NCI-H2196 (cell line): ENCODE results near the gene MBNL2.

ENCODE experiments used
- DNase-seq: peaks from one replicate; lab custom pipeline; 2025; ENCODE audit not compliant: unreplicated experiment; lab: John Stamatoyannopoulos, UW

Gene MBNL2, protein sequence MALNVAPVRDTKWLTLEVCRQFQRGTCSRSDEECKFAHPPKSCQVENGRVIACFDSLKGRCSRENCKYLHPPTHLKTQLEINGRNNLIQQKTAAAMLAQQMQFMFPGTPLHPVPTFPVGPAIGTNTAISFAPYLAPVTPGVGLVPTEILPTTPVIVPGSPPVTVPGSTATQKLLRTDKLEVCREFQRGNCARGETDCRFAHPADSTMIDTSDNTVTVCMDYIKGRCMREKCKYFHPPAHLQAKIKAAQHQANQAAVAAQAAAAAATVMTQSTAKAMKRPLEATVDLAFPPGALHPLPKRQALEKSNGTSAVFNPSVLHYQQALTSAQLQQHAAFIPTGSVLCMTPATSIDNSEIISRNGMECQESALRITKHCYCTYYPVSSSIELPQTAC

GRCh38 chr13:97221989-97222700 is at the start of gene MBNL2:
Gene MBNL2, plus strand, starts transcription at chr13:97222333. Its CDS starts 53,903 bp downstream, at chr13:97276236.
- peak; percentile 34 for DNase-seq

DNA sequence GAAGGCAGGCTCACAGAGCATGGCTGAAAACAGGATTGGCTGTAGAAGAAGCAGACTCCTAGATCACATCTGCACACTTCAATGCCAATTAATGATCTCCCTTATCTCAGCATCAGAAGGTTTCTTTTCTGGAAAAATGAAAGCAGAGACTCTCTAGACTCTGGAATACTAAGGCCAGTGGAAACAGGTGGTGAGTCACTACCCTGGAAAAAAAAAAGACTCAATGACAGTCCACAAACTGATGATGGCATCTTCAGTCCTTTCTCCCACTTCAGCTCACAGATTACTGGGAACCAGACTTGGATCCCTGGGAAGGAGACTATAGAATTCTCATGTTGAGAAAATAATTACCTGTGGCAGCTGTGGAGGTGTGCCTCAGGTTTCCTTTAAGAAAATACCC is 47.5 kb upstream of the MBNL2 start:
- DNase-seq, result no peak

DNA sequence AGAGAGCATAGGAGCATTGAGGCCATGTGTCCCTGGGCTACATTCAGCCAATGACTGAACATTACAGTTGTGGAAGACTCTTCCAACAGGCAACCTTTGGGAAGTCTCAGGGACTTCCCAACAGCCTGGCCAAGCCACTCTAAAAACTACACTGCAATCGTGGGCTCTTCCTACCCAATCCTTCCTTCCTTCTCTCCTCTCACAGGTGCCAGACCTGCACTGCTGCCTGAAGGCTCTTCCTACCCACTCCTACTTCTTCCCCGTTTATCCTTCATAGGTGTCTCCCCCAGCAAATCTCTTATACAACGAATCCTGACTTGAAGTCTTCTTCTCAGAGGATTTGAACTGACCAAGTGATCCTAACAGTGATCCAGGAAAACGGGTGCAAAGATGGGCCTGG is 47.1 kb upstream of the MBNL2 start:
- DNase-seq, result no peak

GRCh38 chr13:97179501-97179900 is 42.6 kb upstream of the MBNL2 start:
- DNase-seq, result no peak

DNA sequence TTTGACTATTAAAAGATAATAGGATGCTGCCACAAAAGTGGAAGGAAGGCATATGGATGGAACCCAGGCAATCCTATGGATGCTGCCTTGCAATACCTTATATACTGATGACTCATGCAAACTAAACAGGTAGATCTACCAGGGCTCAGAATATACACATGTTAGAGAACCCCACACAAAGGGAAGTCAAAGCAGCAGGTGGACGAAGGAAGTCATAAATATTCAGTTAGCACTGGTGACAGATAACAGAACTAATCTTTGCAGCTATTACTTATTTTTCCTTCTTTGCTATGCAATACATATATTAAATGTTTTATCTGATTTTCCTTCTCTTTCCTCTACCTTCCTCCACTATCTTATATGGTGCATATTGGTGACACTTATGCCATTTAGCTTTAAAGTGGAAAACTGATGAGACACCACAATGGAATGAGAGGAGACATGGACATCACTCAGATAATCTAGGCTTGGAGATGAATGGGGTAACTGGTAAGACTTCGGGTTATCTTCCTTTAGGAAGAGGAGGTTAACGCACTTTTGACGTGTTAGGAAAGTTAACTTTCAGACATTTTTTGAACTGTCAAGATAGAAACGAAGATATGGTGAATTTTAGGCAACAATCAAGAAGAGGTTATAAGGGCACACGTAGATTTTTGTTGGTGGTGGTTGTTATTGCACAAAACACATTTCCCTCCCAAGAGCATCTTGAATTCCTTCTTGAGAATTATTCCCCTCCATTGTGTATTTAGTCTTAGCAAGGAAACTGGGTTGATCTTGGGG is 39.8 kb upstream of the MBNL2 start:
- DNase-seq, result no peak

DNA sequence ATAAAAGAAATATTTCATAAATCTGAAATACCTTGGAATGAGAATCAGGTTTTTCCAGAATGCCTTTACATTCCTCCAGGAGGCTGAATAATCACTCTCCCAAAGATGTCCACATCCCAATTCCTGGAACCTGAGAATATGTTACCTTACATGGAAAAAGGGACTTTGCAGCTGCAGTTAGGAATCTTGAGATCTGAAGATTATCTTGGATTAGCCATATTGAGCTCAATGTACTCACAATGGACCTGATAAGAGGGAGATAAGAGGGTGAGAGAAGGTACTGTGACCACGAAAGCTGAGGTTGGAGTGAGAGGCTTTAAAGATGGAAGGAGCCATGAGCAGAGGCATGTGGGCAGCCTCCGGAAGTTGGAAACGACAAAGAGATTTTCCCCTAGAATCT is 36.8 kb upstream of the MBNL2 start:
- DNase-seq, result no peak

GRCh38 chr13:97185751-97186150 is 36.4 kb upstream of the MBNL2 start:
- DNase-seq, result no peak

GRCh38 chr13:97188207-97188606 is 33.9 kb upstream of the MBNL2 start:
- no peak for DNase-seq

DNA sequence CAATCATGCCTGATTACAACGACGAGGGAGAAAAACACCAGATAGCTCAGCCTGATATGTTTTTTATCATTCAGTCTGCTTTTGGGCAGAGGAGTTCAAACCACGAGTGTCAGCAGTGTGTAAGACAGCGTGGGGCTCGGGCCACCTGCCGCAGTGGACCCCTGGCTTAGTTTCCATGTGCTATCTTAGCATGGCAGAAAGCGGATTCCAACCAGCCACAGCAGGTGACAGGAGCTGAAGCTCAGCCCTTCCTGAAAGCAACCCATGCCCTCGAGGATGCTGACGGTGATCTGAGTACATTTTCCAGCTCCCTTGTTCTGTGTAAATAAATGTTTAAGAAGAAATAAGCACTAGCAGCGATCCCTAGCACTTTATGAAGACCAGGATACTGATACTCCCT is 32.2 kb upstream of the MBNL2 start:
- no peak for DNase-seq

GRCh38 chr13:97191142-97191541 is 31.0 kb upstream of the MBNL2 start:
- DNase-seq, result no peak

DNA sequence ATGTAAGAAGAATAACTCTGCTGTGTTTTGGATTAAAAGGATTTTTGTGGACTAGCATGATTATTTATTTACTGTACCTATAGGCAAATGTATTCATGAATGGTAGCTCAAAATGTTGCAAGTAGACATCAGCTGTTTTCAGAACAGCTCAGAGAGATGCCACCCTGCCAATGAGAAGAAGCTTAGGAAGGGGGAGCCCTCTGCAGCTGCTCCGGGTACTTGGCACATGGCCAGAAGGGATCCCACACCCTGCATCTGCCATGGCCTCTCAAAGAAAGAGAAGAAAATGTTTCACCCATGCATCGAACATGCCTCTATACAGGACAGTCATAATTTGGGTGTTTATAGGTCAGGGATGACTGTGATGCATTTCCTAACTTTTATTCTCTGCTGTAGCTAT is 30.5 kb upstream of the MBNL2 start:
- DNase-seq, result no peak

GRCh38 chr13:97192166-97192565 is 30.0 kb upstream of the MBNL2 start:
- no peak for DNase-seq

- DNase-seq, result no peak
Measured at GRCh38 chr13:97193577-97193976, 28.6 kb upstream of the MBNL2 start.

GRCh38 chr13:97194479-97194878 is 27.7 kb upstream of the MBNL2 start:
- DNase-seq, result no peak

- no peak for DNase-seq
Measured at GRCh38 chr13:97196340-97196739, 25.8 kb upstream of the MBNL2 start.

- no peak for DNase-seq
Measured at GRCh38 chr13:97198753-97199152, 23.4 kb upstream of the MBNL2 start.

DNA sequence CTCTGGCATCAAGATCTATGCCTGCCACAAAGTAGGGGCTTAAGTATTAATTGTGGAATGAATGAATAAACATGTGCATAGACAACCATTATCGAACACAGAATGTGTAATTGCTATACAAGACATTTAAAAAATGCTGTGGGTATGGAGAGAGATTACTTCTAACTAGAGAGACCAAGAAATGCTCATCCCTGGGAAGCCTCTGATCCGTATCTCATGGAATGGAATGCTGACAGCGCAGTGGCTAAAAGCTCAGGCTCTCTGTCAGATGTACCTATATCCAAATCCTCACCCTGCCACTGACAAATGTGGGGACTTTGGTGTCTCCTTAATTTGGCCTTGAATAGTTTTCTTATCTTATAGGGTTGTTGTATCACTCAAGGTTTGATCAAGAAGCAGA is 22.7 kb upstream of the MBNL2 start:
- DNase-seq, result no peak

GRCh38 chr13:97200081-97200942 is 21.8 kb upstream of the MBNL2 start:
- no peak for DNase-seq

GRCh38 chr13:97202761-97203160 is 19.4 kb upstream of the MBNL2 start:
- DNase-seq, result no peak

DNA sequence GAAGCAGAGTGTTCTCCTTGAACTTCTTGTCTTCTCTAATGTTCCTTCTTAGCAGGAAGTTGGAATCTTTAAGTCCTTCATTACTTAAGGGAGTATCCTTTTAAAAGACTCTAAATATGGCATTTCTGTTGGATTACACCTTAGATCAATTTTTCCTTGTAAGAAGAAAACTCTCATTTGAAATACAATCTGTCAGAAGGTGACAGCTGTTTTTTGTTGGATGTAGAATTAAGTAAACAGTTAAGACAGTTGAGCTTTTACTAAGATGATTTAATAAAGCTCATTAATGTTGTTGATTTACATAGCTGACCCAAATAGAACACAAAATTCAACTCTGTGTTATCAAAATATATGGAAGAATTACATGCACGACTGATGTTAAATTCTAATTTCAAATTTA is 16.7 kb upstream of the MBNL2 start:
- no peak for DNase-seq

GRCh38 chr13:97205982-97206381 is 16.2 kb upstream of the MBNL2 start:
- DNase-seq, result no peak
